ENCODE data around the gene SLC25A26. TPM values are rescaled to one million over a fixed set of nuclear protein-coding genes. Genes with fewer than 3 reads are reported as not detected.

The SLC25A26 gene
- total RNA-seq, 1 donor from 2014 or later = 19.2 TPM

GRCh38 chr3:66404197-66404596 is 183.4 kb downstream of the SLC25A26 start:
- Mint-ChIP-seq H3K36me3 (no peaks in the 10 kb centered on the region), H3K4me3 (no peak overlapping the region), H3K27me3 (ENCODE audit: low read depth) (no peaks in the 10 kb centered on the region), H3K27ac (no peak overlapping the region), H3K9me3 (no peaks in the 10 kb centered on the region), H3K4me1 (peaks cover 5% of the 10 kb centered on the region)
- TF ChIP-seq CTCF (IDR thresholded peaks at IDR 0.05; ENCODE audit: unreplicated experiment) = no peak
- no peak for DNase-seq (ENCODE audit: low spot score in 2 of 2, unreplicated experiment in 2 of 2)

GRCh38 chr3:66404903-66405700 is 184.3 kb downstream of the SLC25A26 start:
- Mint-ChIP-seq H3K9me3 (no peaks in the 10 kb centered on the region), H3K4me3 (no peak overlapping the region), H3K27ac (no peak overlapping the region), H3K27me3 (ENCODE audit: low read depth) (no peaks in the 10 kb centered on the region), H3K4me1 (peaks cover 5% of the 10 kb centered on the region), H3K36me3 (no peaks in the 10 kb centered on the region)
- TF ChIP-seq CTCF (IDR thresholded peaks at IDR 0.05; ENCODE audit: unreplicated experiment) = no peak
- DNase-seq (ENCODE audit: low spot score in 2 of 2, unreplicated experiment in 2 of 2) = no peak

- Mint-ChIP-seq H3K27ac (no peak overlapping the region), H3K27me3 (ENCODE audit: low read depth) (no peaks in the 10 kb centered on the region), H3K36me3 (no peaks in the 10 kb centered on the region), H3K4me1 (peaks cover 5% of the 10 kb centered on the region), H3K9me3 (no peaks in the 10 kb centered on the region), H3K4me3 (no peak overlapping the region)
- no peak for TF ChIP-seq CTCF (IDR thresholded peaks at IDR 0.05; ENCODE audit: unreplicated experiment)
- DNase-seq (ENCODE audit: low spot score in 2 of 2, unreplicated experiment in 2 of 2) = no peak
Measured at GRCh38 chr3:66405701-66406091, 184.9 kb downstream of the SLC25A26 start.

- H3K4me1 Mint-ChIP-seq = peaks cover 5% of the 10 kb centered on the region
- no peak for TF ChIP-seq CTCF (IDR thresholded peaks at IDR 0.05; ENCODE audit: unreplicated experiment)
- H3K4me3 Mint-ChIP-seq = no peak overlapping the region
- no peaks in the 10 kb centered on the region for H3K9me3 Mint-ChIP-seq
- no peak overlapping the region for H3K27ac Mint-ChIP-seq
- H3K27me3 Mint-ChIP-seq (ENCODE audit: low read depth) = no peaks in the 10 kb centered on the region
- DNase-seq (ENCODE audit: low spot score in 2 of 2, unreplicated experiment in 2 of 2) = no peak
- no peaks in the 10 kb centered on the region for H3K36me3 Mint-ChIP-seq
Measured at GRCh38 chr3:66406163-66406562, 185.4 kb downstream of the SLC25A26 start.

- peaks cover 5% of the 10 kb centered on the region for H3K4me1 Mint-ChIP-seq
- H3K36me3 Mint-ChIP-seq = no peaks in the 10 kb centered on the region
- no peak for TF ChIP-seq CTCF (IDR thresholded peaks at IDR 0.05; ENCODE audit: unreplicated experiment)
- no peaks in the 10 kb centered on the region for H3K9me3 Mint-ChIP-seq
- H3K27ac Mint-ChIP-seq = no peak overlapping the region
- no peak overlapping the region for H3K4me3 Mint-ChIP-seq
- H3K27me3 Mint-ChIP-seq (ENCODE audit: low read depth) = no peaks in the 10 kb centered on the region
- DNase-seq (ENCODE audit: low spot score in 2 of 2, unreplicated experiment in 2 of 2) = no peak
Measured at GRCh38 chr3:66406831-66407610, 186.2 kb downstream of the SLC25A26 start.
